BE2C (cell line): Measurements from ENCODE around the gene ALPK3.

Experiments used
- DNase-seq: peaks from one replicate; pipeline ENCODE4 v3.0.0-alpha.2; 2020
- H3K27me3 ChIP-seq: fragments of 250-450 bp; sonication (Bioruptor Pico); 2 replicates; pipeline ENCODE4 v1.5.1; 2020; ENCODE audit warnings: mild to moderate bottlenecking
- H3K36me3 ChIP-seq: fragments of 250-450 bp; sonication (Bioruptor Pico); 2 replicates; pipeline ENCODE4 v1.5.1; 2020; ENCODE audit warnings: mild to moderate bottlenecking
- H3K4me1 ChIP-seq: fragments of 250-450 bp; sonication (Bioruptor Pico); 2 replicates; pipeline ENCODE4 v1.5.1; 2020
- H3K4me3 ChIP-seq: 2 replicates; pipeline ENCODE4 v1.5.1; 2011; ENCODE audit warnings: low read depth, low read length
- H3K9me3 ChIP-seq: fragments of 250-450 bp; sonication (Bioruptor Pico); 2 replicates; pipeline ENCODE4 v1.5.1; 2020
- CTCF ChIP-seq: IDR thresholded peaks from 2 replicates; pipeline ENCODE4 v1.5.1; 2012; ENCODE audit warnings: mild to moderate bottlenecking, low read depth, low read length

Gene ALPK3

DNA sequence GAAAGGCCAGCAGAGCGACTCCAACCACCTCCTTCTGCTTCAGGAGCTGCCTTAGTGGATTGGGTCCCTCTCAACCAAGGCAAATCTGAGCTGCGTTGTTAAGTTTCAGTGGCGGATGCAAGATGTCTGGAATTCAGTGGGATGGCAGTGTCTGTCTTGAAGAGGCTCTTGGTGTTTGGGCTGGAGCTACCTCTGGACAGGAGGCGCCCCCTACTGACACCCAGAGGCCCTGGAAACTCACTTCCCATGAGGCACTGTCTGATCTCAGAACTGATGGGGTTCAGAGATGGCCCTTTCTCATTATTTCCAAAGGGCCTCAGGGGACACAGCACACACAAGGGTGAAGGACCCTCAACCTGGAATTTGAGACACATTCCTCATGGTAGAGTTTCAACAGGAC lies 61.3 kb downstream of the ALPK3 start:
- peak; percentile 61 for DNase-seq
- TF ChIP-seq CTCF = peak; percentile 78
- H3K9me3 ChIP-seq = no peaks in the 10 kb centered on the region
- H3K4me3 ChIP-seq = no peak overlapping the region
- no peaks in the 10 kb centered on the region for H3K27me3 ChIP-seq
- peaks cover 4% of the 10 kb centered on the region; the same call in 1 of the 2 replicates for H3K4me1 ChIP-seq
- H3K36me3 ChIP-seq = no peaks in the 10 kb centered on the region

- Histone ChIP-seq H3K9me3 (no peaks in the 10 kb centered on the region), H3K4me1 (peaks cover 4% of the 10 kb centered on the region; the same call in 1 of the 2 replicates), H3K4me3 (no peak overlapping the region), H3K27me3 (no peaks in the 10 kb centered on the region), H3K36me3 (no peaks in the 10 kb centered on the region)
- no peak for TF ChIP-seq CTCF
- no peak for DNase-seq
These were observed 62.1 kb downstream of the ALPK3 start for GRCh38 chr15:84879088-84879780.

GRCh38 chr15:84880007-84880406 lies 62.9 kb downstream of the ALPK3 start:
- H3K36me3 ChIP-seq = no peaks in the 10 kb centered on the region
- H3K9me3 ChIP-seq = no peaks in the 10 kb centered on the region
- no peak overlapping the region for H3K4me3 ChIP-seq
- no peak for DNase-seq
- TF ChIP-seq CTCF = no peak
- H3K27me3 ChIP-seq = no peaks in the 10 kb centered on the region
- peaks cover under 1% of the 10 kb centered on the region; the same call in 1 of the 2 replicates for H3K4me1 ChIP-seq

GRCh38 chr15:84880822-84881519 lies 63.8 kb downstream of the ALPK3 start:
- Histone ChIP-seq H3K27me3 (no peaks in the 10 kb centered on the region), H3K4me1 (no peaks in the 10 kb centered on the region), H3K4me3 (no peak overlapping the region), H3K9me3 (no peaks in the 10 kb centered on the region), H3K36me3 (no peaks in the 10 kb centered on the region)
- no peak for DNase-seq
- no peak for TF ChIP-seq CTCF

- DNase-seq = no peak
- no peaks in the 10 kb centered on the region for H3K27me3 ChIP-seq
- H3K4me1 ChIP-seq = no peaks in the 10 kb centered on the region
- H3K4me3 ChIP-seq = no peak overlapping the region
- H3K9me3 ChIP-seq = no peaks in the 10 kb centered on the region
- no peak for TF ChIP-seq CTCF
- H3K36me3 ChIP-seq = no peaks in the 10 kb centered on the region
These were observed 64.3 kb downstream of the ALPK3 start for GRCh38 chr15:84881520-84881830.

DNA sequence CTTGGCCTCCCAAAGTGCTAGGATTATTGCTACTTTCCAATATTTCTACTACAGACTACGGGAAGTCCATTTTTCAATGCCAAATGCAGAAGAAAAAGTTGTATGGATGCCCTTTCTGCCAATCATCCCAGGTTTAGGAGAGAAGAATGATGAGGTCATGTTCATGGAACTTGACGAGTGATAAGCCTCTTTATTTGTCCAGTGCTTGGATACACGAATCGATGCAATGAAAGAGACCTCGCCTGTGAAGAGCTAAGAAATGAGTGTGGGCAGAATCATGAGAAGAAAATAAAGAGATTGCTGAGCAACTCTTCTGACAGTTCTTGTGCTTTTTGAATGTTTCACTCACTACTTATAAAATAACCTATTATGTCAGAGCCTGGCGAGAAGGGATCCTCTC lies 66.3 kb downstream of the ALPK3 start:
- H3K27me3 ChIP-seq = no peaks in the 10 kb centered on the region
- H3K4me1 ChIP-seq = no peaks in the 10 kb centered on the region
- no peak overlapping the region for H3K4me3 ChIP-seq
- H3K36me3 ChIP-seq = no peaks in the 10 kb centered on the region
- no peak for TF ChIP-seq CTCF
- DNase-seq = no peak
- H3K9me3 ChIP-seq = no peaks in the 10 kb centered on the region
